HG03521 (cell line): ENCODE measurements around the gene XRCC5.
"Not testable (repeated sequence)": the region's sequence is repeated elsewhere in the genome, so short reads cannot be mapped to it uniquely, and the experiment has no call there.

ENCODE experiments used
- ATAC-seq: cut with Tn5 transposase; IDR thresholded peaks from one replicate; pipeline ENCODE4 v1.9.1; 2021; ENCODE audit warnings: mild to moderate bottlenecking, moderate library complexity; ENCODE audit not compliant: unreplicated experiment

The XRCC5 gene

GRCh38 chr2:216114714-216115531, 5.8 kb downstream of the XRCC5 start:
- peak; percentile 48 for ATAC-seq

- ATAC-seq, result no peak
Observed at GRCh38 chr2:216116418-216116817, 7.3 kb downstream of the XRCC5 start.

- no peak for ATAC-seq
Observed at GRCh38 chr2:216117561-216118340, 8.6 kb downstream of the XRCC5 start.

- no peak for ATAC-seq
Observed at GRCh38 chr2:216118474-216118873, 9.3 kb downstream of the XRCC5 start.

GRCh38 chr2:216119146-216119545, 10.0 kb downstream of the XRCC5 start:
- no peak for ATAC-seq

GRCh38 chr2:216119986-216120385, 10.8 kb downstream of the XRCC5 start:
- no peak for ATAC-seq

GRCh38 chr2:216121255-216121654, 12.1 kb downstream of the XRCC5 start:
- no peak for ATAC-seq

- ATAC-seq, result no peak
Observed at GRCh38 chr2:216126943-216127342, 17.8 kb downstream of the XRCC5 start.

- ATAC-seq, result no peak
Observed at GRCh38 chr2:216130346-216130971, 21.3 kb downstream of the XRCC5 start.

GRCh38 chr2:216131175-216131926, 22.2 kb downstream of the XRCC5 start:
- no peak for ATAC-seq

GRCh38 chr2:216132585-216132984, 23.4 kb downstream of the XRCC5 start:
- no peak for ATAC-seq

- no peak for ATAC-seq
Observed at GRCh38 chr2:216133397-216133796, 24.2 kb downstream of the XRCC5 start.

GRCh38 chr2:216134958-216135541, 25.9 kb downstream of the XRCC5 start:
- no peak for ATAC-seq

GRCh38 chr2:216139884-216140283, 30.7 kb downstream of the XRCC5 start:
- no peak for ATAC-seq

- ATAC-seq, result not testable (repeated sequence)
Observed at GRCh38 chr2:216141516-216141915, 32.4 kb downstream of the XRCC5 start.

GRCh38 chr2:216142540-216142939, 33.4 kb downstream of the XRCC5 start:
- peak; percentile 99 for ATAC-seq

GRCh38 chr2:216144372-216144771, 35.2 kb downstream of the XRCC5 start:
- no peak for ATAC-seq

GRCh38 chr2:216144857-216145256, 35.7 kb downstream of the XRCC5 start:
- no peak for ATAC-seq

- ATAC-seq, result no peak
Observed at GRCh38 chr2:216146573-216146972, 37.4 kb downstream of the XRCC5 start.
